ENCODE data around the gene MRPL22.

The MRPL22 gene

DNA sequence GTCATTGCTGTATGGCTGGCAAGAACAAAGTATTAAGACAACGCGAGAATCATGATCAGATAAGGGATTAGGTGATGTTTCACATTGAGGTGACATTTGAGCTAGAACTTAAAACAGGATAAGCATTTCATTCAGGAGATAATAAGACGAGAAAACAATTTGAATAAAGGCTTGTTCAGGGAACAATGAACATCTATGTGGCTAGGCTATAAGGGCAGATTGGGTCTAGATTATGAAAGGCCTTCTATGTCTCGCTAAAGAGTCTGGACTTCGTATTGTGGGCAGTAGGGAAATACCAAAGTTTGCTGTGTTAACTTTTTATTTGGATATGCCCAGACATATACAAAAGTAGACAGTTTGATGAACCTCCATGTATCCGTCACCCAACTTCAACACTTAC is 6.9 kb downstream of the MRPL22 start:
- CTCF ChIA-PET, result interaction anchor here (0.6 to 3.0 kb wide), 3 partner anchors 10 to 14 kb away, joined by 3 to 13 read pairs (median 9); partner anchors contain the start of gene GEMIN5
- TF ChIP-seq, protein P1, sequence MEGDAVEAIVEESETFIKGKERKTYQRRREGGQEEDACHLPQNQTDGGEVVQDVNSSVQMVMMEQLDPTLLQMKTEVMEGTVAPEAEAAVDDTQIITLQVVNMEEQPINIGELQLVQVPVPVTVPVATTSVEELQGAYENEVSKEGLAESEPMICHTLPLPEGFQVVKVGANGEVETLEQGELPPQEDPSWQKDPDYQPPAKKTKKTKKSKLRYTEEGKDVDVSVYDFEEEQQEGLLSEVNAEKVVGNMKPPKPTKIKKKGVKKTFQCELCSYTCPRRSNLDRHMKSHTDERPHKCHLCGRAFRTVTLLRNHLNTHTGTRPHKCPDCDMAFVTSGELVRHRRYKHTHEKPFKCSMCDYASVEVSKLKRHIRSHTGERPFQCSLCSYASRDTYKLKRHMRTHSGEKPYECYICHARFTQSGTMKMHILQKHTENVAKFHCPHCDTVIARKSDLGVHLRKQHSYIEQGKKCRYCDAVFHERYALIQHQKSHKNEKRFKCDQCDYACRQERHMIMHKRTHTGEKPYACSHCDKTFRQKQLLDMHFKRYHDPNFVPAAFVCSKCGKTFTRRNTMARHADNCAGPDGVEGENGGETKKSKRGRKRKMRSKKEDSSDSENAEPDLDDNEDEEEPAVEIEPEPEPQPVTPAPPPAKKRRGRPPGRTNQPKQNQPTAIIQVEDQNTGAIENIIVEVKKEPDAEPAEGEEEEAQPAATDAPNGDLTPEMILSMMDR (IDR thresholded peaks at IDR 0.05; ENCODE audit: insufficient read depth, low read length, missing control alignments), result no peak
- POLR2A ChIA-PET, result no interaction called here
- DNase-seq (ENCODE audit: low read depth, low spot score), result no peak
- H3K4me3 ChIP-seq (ENCODE audit: low read depth, low read length), result no peak overlapping the region

DNA sequence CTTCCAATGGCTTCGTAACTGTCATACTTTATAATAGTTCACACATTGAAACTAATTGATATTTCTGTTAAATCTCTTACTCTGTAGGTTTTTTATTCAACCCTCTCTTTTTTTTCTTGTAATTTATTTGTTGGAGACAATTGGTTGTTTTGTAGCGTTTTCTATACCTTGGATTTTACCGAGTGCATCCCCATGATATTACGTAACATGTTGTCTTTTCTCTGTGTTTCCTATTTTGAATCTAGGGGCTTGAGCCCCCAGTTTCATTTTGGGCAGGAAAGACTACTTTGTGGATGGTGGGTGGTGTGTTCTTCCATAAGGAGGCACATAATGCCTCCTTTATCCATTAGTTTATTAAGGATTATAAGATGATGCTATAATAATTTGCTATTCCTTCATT is 7.4 kb downstream of the MRPL22 start:
- ChIA-PET CTCF (interaction anchor here (0.6 to 2.8 kb wide), 2 partner anchors 11 to 13 kb away, joined by 3 to 13 read pairs; no protein-coding TSS in a partner anchor), POLR2A (no interaction called here)
- TF ChIP-seq, protein P1 (IDR thresholded peaks at IDR 0.05; ENCODE audit: insufficient read depth, low read length, missing control alignments), result no peak
- no peak overlapping the region for H3K4me3 ChIP-seq (ENCODE audit: low read depth, low read length)
- DNase-seq (ENCODE audit: low read depth, low spot score), result no peak

DNA sequence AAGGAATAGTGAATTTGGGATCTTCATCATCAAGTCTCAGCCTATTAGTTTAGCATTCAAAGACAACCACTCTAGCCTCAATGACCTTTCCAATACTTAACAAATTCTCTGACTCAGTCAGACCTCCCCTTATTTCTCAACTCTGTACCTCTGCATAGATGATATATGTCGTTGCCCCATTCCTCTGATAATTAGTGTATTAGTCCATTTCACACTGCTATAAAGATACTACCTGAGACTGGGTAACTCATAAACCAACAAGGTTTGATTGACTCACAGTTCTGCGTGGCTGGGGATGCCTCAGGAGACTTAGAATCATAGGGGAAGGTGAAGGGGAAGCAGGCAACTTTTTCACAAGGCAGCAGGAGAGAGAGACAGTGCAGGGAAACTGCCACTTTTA is 8.9 kb downstream of the MRPL22 start:
- no peak overlapping the region for H3K4me3 ChIP-seq (ENCODE audit: low read depth, low read length)
- POLR2A ChIA-PET, result no interaction called here
- no peak for DNase-seq (ENCODE audit: low read depth, low spot score)
- TF ChIP-seq, protein P1 (IDR thresholded peaks at IDR 0.05; ENCODE audit: insufficient read depth, low read length, missing control alignments), result no peak
- CTCF ChIA-PET, result interaction anchor here (1.4 kb wide), 1 partner anchor 22 kb away, joined by 5 read pairs; no protein-coding TSS in a partner anchor

DNA sequence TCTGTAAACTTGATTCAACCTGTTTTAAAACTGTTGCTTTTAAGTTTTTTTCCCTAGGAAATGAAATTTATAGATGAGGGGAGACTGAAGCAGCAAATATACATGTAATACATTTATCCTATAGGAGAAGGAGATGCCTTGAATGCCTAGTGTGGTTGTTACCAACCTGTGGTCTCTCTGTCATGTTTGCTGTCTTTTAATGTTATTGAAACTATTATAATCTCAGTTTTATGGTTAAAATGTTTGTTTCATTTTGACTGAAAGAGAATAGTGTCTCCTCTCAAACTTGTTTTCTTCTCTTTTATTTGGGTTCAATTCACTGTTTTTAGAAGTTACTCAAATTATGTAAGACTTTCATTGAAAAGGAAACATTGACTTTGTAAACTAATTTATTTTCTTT is 15.8 kb downstream of the MRPL22 start:
- ChIA-PET CTCF (interaction anchor here (1.1 to 2.9 kb wide), 2 partner anchors 10 to 16 kb away, joined by 3 to 11 read pairs; no protein-coding TSS in a partner anchor), POLR2A (no interaction called here)
- no peak for DNase-seq (ENCODE audit: low read depth, low spot score)
- TF ChIP-seq, protein P1 (IDR thresholded peaks at IDR 0.05; ENCODE audit: insufficient read depth, low read length, missing control alignments), result no peak
- H3K4me3 ChIP-seq (ENCODE audit: low read depth, low read length), result no peak overlapping the region

DNA sequence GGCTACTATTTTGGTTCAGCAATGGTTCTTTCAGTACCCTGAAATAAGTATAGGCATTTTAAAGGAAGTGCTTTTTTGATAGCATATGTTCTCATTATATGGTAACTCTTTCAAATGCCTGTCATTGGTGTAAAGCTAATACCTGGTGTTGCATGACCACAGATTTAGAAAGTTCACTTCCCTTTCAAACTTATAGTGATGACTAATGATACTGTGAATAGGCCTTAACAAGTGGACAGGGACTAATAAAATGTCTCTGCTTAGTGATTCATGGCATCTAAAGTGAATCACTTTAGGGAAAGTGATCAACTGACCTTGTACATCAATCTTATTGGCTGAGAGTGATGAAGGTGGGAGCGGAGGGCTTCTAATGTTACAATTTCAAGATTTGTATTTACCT is 21.6 kb downstream of the MRPL22 start:
- ChIA-PET CTCF (interaction anchor here (2.0 to 4.5 kb wide), 3 partner anchors 10 to 185 kb away, joined by 7 to 35 read pairs (median 13); no protein-coding TSS in a partner anchor), POLR2A (no interaction called here)
- H3K4me3 ChIP-seq (ENCODE audit: low read depth, low read length), result no peak overlapping the region
- DNase-seq (ENCODE audit: low read depth, low spot score), result no peak
- TF ChIP-seq, protein P1 (IDR thresholded peaks at IDR 0.05; ENCODE audit: insufficient read depth, low read length, missing control alignments), result no peak

DNA sequence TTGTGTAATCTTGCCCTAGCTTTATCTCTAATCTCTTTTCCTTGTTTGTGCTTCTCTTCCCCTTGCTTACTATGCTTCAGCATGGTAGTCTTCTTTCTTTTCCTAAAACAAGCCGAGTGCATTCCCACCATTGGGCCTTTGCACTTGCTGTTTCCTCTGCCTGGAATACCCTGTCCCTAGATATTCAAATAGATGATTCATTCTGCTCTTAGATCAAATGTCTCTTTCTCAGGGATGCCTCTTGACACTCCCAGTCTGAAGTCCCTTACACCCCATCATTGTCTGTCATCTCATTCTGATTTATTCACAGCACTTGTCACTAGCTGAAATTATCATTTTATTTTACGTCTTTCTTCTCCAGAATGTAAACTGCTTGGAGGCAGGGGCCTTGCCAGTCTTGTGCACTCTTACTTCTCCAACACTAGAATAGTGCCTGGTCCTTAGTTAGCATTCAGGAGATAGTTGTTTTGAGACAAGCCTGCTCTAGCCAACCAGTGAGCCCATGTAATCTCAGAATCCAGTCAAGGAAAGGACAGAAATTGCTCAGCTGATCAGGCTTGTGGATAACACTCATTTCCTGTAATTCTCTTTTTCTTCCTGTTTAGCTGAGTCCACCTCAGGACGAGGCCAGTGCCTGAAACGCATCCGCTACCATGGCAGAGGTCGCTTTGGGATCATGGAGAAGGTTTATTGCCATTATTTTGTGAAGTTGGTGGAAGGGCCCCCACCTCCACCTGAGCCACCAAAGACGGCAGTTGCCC is 25.4 kb downstream of the MRPL22 start:
- POLR2A ChIA-PET, result no interaction called here
- DNase-seq (ENCODE audit: low read depth, low spot score), result no peak
- CTCF ChIA-PET, result interaction anchor here (0.8 to 9.8 kb wide), 10 partner anchors 10 to 181 kb away, joined by 3 to 56 read pairs (median 4); no protein-coding TSS in a partner anchor
- no peak overlapping the region for H3K4me3 ChIP-seq (ENCODE audit: low read depth, low read length)
- TF ChIP-seq, protein P1 (IDR thresholded peaks at IDR 0.05; ENCODE audit: insufficient read depth, low read length, missing control alignments), result no peak
